ENCODE data around the gene EIF2S2.

Gene EIF2S2

GRCh38 chr20:34120213-34120612 is 8.2 kb upstream of the EIF2S2 start:
- no peak for DNase-seq (ENCODE audit: low read depth)

GRCh38 chr20:34115232-34115631 is 3.2 kb upstream of the EIF2S2 start:
- DNase-seq (ENCODE audit: low read depth), result no peak

GRCh38 chr20:34114809-34115208 is 2.8 kb upstream of the EIF2S2 start:
- no peak for DNase-seq (ENCODE audit: low read depth)

GRCh38 chr20:34112600-34113101 is 608 bp upstream of the EIF2S2 start:
- no peak for DNase-seq (ENCODE audit: low read depth)

- DNase-seq (ENCODE audit: low read depth), result no peak
Observed at GRCh38 chr20:34110745-34111641, 1.1 kb downstream of the EIF2S2 start.

GRCh38 chr20:34110025-34110744 is 1.9 kb downstream of the EIF2S2 start:
- DNase-seq (ENCODE audit: low read depth), result no peak

GRCh38 chr20:34109442-34109841 is 2.6 kb downstream of the EIF2S2 start:
- no peak for DNase-seq (ENCODE audit: low read depth)

- no peak for DNase-seq (ENCODE audit: low read depth)
Observed at GRCh38 chr20:34108616-34109174, 3.3 kb downstream of the EIF2S2 start.

GRCh38 chr20:34105978-34106675 is 5.9 kb downstream of the EIF2S2 start:
- DNase-seq (ENCODE audit: low read depth), result no peak

GRCh38 chr20:34104059-34104458 is 8.0 kb downstream of the EIF2S2 start:
- DNase-seq (ENCODE audit: low read depth), result no peak

- DNase-seq (ENCODE audit: low read depth), result no peak
Observed at GRCh38 chr20:34102342-34102741, 9.7 kb downstream of the EIF2S2 start.

- no peak for DNase-seq (ENCODE audit: low read depth)
Observed at GRCh38 chr20:34100576-34100975, 11.5 kb downstream of the EIF2S2 start.

- DNase-seq (ENCODE audit: low read depth), result no peak
Observed at GRCh38 chr20:34099675-34100074, 12.4 kb downstream of the EIF2S2 start.

- DNase-seq (ENCODE audit: low read depth), result no peak
Observed at GRCh38 chr20:34098570-34098969, 13.5 kb downstream of the EIF2S2 start.

GRCh38 chr20:34096699-34097444 is 15.2 kb downstream of the EIF2S2 start:
- DNase-seq (ENCODE audit: low read depth), result no peak

- DNase-seq (ENCODE audit: low read depth), result no peak
Observed at GRCh38 chr20:34095825-34096224, 16.2 kb downstream of the EIF2S2 start.

- DNase-seq (ENCODE audit: low read depth), result no peak
Observed at GRCh38 chr20:34093895-34094294, 18.1 kb downstream of the EIF2S2 start.

GRCh38 chr20:34091637-34092200 is 20.3 kb downstream of the EIF2S2 start:
- DNase-seq (ENCODE audit: low read depth), result no peak

GRCh38 chr20:34090645-34091044 is 21.4 kb downstream of the EIF2S2 start:
- DNase-seq (ENCODE audit: low read depth), result no peak

- no peak for DNase-seq (ENCODE audit: low read depth)
Observed at GRCh38 chr20:34089655-34090345, 22.2 kb downstream of the EIF2S2 start.

- no peak for DNase-seq (ENCODE audit: low read depth)
Observed at GRCh38 chr20:34089175-34089479, 22.9 kb downstream of the EIF2S2 start.
